GM18505 (cell line): ENCODE data around the gene TKTL1.

Source experiments
- ATAC-seq: cut with Tn5 transposase; IDR thresholded peaks from one replicate; pipeline ENCODE4 v1.9.1; 2021; ENCODE audit not compliant: unreplicated experiment
- POLR2A ChIP-seq: IDR thresholded peaks from 4 replicates; pipeline ENCODE4 v1.6.1; 2011; ENCODE audit warnings: borderline replicate concordance; ENCODE audit not compliant: insufficient read depth, insufficient read length; ENCODE audit errors: extremely low read depth

Gene TKTL1

DNA sequence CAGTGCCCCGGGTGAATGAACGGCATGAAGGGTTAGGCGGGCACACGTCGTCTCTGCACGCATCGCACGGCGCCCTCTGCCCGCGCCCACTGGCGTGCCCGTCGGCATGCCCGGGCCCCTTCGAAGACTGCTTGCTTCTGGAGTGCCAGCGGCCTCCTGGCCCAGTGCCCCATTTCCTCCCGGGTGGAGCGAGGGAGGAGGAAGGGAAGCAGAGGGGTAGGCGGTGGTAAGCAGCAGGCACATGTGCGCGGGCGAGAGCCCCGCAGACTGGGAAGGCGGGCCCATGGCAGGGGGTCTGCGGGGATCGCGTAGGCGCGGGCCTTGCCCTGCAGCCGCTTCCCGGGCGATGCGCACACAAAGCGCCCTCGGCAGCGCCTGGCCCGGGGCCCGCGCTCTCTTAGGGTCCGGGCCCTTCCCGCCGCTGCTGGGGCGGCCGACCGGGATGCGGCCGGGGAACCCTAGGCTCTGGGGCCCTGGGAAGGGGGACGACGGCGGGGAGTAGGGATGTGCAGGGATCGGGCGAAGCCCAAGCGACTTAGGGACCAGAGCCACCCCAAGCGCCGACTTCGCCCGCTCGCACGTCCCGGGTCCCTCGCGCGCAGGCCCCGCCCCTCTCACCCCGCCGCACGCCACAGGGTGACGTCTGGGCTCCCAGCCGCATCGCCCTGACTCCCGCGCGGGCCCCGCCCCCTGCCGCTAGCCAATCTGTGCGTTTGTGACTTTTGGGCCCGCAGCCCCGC, 82.6 kb downstream of the TKTL1 start:
- peak; percentile 0 for ATAC-seq
- TF ChIP-seq POLR2A: peak; percentile 55

DNA sequence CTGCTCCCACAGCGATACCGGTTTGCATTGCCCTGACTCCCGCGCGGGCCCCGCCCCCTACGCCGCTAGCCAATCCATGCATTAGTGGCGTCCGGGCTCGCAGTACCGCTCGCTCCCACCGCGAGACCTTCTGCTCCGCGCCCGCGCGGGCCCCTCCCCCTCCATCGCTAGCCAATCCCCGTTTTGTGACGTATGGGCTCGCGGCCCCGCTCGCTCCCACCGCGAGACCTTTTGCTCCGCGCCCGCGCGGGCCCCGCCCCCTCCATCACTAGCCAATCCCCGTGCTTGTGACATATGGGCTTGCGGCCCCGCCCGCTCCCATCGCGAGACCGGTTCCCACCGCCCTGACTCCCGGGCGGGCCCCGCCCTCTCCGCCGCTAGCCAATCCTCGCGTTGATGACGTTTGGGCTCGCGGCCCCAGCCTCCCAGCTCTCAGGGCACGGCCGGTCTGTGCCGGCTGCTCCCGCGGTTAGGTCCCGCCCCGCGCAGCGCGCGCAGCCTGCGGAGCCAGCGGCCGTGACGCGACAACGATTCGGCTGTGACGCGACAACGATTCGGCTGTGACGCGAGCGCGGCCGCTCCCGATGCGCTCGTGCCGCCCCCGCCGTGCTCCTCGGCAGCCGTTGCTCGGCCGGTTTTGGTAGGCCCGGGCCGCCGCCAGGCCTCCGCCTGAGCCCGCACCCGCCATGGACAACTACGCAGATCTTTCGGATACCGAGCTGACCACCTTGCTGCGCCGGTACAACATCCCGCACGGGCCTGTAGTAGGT, 83.4 kb downstream of the TKTL1 start, which contains the start of gene EMD:
Gene EMD, plus strand, starts transcription at position 497 of the 770 bp plus-strand sequence. Its CDS starts 190 bp downstream, at position 687.
- peak; percentile 66 for TF ChIP-seq POLR2A
- peak; percentile 75 for ATAC-seq

DNA sequence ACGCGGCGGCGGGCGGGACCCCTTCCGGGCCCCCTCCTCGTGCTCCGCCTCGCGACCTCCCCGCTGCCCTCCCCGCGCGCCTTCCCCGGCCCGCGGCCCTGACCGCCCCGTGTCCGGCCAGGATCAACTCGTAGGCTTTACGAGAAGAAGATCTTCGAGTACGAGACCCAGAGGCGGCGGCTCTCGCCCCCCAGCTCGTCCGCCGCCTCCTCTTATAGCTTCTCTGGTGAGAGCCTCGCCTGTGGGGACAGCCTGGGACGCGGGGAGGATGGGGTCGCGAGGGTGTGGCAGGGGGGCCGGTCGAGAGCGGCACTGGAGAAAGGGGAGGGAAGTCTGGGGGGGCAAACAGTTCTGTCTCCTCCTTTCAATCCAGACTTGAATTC, 84.0 kb downstream of the TKTL1 start:
- ATAC-seq: peak; percentile 0

More for the DNA sequence above, 84.0 kb downstream of the TKTL1 start:
- TF ChIP-seq POLR2A: no peak
